NCI-H774 (cell line): ENCODE results near the gene RNASEH2B.

Experiments
- DNase-seq: peaks from one replicate; lab custom pipeline; 2025; lab: John Stamatoyannopoulos, UW

RNASEH2B gene

DNA sequence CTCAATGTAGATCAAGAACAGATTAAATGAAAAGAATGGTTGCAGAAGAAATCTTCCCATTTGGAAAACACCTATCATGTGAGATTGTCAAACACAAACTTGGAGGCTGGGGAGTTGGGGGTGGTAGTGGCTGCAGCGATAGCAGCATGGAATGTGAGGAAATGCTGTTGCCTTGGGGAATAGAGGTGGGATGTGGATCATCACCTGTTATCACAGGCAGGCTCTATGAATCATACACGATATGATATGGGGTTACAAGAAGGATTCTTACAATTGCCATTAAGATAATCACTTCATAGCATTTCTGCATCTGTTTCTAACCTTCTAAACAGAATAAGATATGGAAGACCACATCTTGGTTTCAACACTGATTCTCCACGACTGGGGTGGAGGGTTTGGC, 88.7 kb downstream of the RNASEH2B start:
- DNase-seq = no peak

DNA sequence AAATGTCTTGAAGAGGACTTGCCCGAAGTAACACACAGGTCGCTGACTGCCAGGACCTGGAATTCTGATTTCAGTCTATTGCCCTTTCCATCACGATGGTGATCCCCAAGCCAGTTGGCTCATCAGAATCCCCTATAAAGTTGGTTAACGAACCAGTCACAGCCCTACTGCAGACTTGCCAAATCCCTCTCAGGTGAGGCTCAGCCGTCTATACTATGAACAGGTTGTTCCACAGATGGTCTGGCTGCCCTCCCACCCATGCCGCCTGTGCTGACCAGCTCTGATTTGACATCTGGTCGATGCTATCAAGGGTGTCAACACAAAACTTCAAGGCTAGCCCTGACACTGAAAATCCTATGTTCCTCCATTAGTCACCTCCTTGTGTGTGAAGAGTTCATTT, 90.0 kb downstream of the RNASEH2B start:
- no peak for DNase-seq

DNA sequence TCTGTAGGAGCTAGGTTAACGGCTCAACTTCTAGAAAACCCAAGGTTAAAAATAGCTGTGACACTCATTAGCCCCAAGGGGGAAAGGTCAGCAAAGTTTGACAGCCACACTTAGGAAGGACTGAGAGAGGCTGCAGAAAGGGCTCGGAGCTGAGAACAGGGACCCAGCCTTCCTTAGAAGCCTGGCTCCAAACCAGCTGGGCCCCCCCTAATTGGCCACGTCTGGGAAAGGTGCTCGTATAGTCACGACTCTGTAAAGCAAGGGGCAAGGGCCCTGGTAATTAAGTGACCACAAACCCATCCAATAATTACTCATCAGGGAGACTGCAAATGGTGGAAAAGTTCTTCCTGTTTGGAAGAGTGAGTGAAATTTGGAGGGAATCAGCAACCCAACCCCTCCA, 90.5 kb downstream of the RNASEH2B start:
- no peak for DNase-seq

DNA sequence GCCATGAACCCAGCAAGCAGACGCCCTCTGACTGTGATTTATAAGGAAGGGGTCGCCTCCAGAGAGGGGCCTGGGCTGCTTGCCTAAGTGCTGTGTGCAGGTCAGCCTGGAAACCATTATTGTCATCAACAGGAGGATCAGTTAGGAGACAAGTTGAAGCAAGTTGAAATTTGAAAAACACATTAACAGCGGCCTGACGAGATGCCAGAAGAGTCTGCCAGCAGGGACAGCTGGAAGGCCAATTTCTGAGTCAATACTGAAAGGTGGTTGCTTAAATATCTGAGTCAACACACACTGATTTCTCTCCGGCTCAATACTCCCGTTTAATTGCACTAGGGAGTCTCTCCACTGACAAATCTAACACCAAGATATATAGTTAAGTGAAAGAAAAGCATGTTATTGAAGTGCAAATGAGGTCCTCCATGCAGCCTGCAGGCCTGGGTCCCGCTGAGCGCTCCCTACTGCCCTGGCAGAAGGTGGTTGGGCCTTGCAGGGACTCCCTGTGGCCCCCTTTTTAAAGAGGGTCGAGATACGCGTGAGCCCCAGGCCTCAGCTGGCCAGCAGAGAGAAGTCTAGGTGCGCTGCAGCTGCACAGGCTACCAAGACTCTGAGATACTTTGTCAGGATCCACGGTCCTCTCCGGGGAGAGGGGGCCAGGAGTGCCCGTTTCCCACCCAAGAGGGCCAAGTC, 91.1 kb downstream of the RNASEH2B start:
- peak; percentile 7 for DNase-seq

DNA sequence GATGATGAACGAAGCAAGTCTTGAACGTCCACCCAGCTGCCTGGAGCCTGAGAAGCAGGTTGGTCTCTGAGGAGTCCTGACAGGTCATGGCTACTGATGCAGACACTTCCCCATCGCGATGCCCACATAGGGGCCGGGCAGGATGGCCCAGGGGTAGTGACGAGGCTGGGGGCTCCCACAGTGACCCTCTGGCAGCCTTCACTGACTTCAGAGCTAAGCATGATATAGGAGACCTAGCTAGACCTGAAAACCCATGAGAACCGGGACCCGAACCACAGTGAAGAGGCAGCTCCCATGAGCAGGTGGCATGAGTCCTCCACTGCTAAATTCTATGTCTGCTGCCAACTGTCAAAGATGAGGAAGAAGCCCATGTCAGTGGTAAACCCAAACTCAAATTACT, 91.7 kb downstream of the RNASEH2B start:
- DNase-seq = no peak

DNA sequence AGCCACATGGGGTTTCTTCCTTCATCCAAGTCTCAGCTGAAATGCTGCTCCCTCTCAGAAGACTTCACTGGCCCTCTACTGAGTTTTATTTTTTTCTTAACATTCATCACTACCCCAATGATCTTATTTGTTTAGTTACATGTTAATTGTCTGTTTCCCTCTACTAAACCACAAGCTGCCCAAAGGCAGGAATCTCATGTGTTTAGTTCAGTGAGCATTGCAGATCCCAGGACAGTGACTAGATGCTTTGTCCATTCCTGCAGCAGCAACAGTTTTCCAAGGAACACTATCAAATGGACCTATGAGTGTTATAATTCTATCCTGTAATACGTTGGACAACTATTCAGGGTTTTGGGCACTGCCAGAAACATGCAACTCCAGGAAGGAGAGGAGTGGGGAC, 93.1 kb downstream of the RNASEH2B start:
- no peak for DNase-seq

DNA sequence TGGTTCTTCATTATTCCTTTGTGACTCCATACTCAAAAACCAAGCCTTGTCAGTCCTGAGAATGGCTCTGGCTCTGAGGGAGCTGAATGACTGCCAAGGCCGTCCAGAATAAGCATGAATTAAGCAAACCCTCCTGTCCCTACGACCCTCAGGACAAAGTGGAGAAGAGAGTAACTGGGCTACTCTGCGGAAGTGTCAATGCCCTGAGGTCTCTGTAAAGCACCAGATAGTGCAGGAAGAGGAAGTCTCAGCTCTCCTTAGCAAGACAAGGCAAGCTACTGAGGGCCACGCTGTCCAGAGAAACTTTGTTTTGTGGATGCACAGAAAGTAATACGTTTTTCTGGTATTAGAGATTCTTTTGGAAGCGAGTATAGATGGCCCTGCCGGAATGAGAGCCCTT, 94.1 kb downstream of the RNASEH2B start:
- no peak for DNase-seq

DNA sequence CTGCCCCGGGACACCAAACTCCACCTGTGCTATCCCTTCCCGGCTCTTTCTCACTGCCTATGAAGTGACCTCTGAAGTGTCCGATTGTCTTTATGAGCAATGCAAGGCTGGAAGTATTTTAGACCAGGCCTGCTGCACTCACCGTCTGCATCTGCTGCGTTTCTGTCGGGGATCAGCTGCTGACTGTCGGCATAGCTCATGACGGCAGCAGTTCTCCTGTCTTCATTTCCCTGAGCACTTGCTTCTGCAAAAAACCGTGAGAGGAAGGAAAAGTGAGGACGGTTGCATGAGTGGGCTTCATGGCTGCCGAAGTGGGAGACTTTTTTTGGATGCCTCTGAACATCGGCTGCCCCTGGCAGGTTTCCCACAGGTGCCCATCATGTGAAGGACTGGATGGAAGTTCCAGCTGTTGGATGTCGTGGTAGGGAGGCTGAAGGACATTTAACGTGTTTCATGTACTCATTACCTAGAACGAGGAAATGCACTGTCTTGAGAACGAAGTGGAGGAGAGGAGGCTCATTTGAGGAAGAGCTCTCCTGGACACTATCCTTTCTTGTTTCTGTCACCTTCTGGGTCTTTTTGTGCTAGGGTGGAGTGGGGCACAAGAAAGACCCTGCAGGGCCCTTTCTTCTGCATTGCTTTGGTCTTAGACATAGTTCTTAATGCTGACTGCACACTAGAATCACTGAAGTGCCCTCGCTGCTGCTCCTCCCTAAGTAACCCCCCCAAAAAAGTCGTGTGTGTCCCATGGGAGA, 94.7 kb downstream of the RNASEH2B start:
- no peak for DNase-seq

DNA sequence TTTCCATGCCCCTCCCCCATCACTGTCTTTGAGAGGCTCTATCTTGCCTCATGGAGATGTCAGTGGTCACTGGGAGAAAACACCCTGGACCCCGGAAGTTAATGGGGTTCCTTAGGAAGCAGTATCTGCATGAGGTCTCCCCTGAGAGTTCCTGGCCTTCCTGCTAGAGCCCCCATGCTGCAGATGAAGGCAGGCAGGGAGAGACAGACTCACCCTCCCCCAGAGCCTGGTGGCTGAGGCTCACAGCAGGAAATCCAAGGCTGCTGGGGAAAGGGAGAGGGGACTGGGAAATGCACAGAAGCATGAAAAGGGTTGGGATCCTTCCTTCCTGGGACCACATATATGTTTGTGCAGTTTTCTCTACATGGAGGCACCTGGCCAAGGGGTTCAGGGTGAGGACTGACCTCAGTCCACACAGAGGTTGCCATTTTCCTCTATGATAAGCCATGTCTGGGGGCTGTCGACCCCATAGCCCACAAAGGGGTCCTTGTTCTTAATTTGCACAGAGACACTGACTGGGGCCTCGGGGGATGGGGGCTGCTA, 95.4 kb downstream of the RNASEH2B start:
- no peak for DNase-seq

DNA sequence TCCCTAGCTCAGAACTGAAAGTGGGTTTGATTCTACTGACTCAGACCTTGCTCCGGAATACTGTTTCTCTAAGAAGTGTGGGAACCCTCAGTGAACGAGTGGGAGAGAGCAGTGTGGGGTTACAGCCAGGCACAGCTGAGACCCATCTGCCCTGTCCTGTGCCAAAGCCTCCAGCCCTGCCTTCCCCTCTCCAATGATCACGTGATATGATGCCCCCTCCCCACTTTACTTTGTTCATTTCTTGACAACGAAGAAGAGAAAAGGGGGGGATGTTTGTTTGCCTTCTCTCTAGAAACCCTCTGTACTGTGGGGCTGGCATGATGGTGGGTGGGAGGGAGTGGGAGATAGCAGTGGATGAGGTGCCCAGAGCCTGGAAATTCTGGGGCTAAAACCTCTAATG, 96.0 kb downstream of the RNASEH2B start:
- DNase-seq = no peak
